Endothelial cell (in vitro differentiated cells): ENCODE data around the gene CD74. TPM values are rescaled to one million over a fixed set of nuclear protein-coding genes. Genes with fewer than 3 reads are reported as not detected.

Experiments
- DNase-seq: peaks from one replicate; pipeline ENCODE4 v3.0.0; 2021; ENCODE audit warnings: low spot score
- H3K27ac Mint-ChIP-seq: one replicate; pipeline ENCODE4 v1.8.0; 2021; ENCODE audit warnings: mixed read lengths, inconsistent platforms; ENCODE audit not compliant: unreplicated experiment
- H3K27me3 Mint-ChIP-seq: one replicate; pipeline ENCODE4 v1.8.0; 2021; ENCODE audit warnings: mild to moderate bottlenecking, moderate library complexity, mixed read lengths, inconsistent platforms; ENCODE audit not compliant: unreplicated experiment
- H3K36me3 Mint-ChIP-seq: one replicate; pipeline ENCODE4 v1.8.0; 2021; ENCODE audit warnings: mild to moderate bottlenecking, low read depth, mixed read lengths, inconsistent platforms; ENCODE audit not compliant: unreplicated experiment
- H3K4me1 Mint-ChIP-seq: one replicate; pipeline ENCODE4 v1.8.0; 2021; ENCODE audit warnings: mild to moderate bottlenecking, mixed read lengths, inconsistent platforms; ENCODE audit not compliant: unreplicated experiment
- H3K4me3 Mint-ChIP-seq: one replicate; pipeline ENCODE4 v1.8.0; 2021; ENCODE audit warnings: mild to moderate bottlenecking, mixed read lengths, inconsistent platforms; ENCODE audit not compliant: unreplicated experiment
- H3K9me3 Mint-ChIP-seq: one replicate; pipeline ENCODE4 v1.8.0; 2021; ENCODE audit warnings: mixed read lengths, inconsistent platforms; ENCODE audit not compliant: unreplicated experiment
- CTCF ChIP-seq: fragments of 200-600 bp; sonication (generic); IDR thresholded peaks from one replicate; pipeline ENCODE4 v1.5.0; 2021; ENCODE audit warnings: antibody characterized with exemption; ENCODE audit not compliant: unreplicated experiment
- long read RNA-seq: library from polyadenylated mRNA; unstranded; transcript quantifications from one replicate; pipeline ENCODE4 v2.0.0, GENCODE V29; 2020; ENCODE audit not compliant: unreplicated experiment
- total RNA-seq: library from RNA; stranded (reverse); fragmentation: NEBNext Ultra II Directional; extraction: Animal tissue kit (Norgen Biotek cat#: 25700); gene quantifications from one replicate; pipeline ENCODE4 v1.2.1, GENCODE V29; 2021; ENCODE audit not compliant: unreplicated experiment

The CD74 gene
- 170 TPM for total RNA-seq
- long read RNA-seq, transcript CD74-201 (9 exons, 981 nt): minor isoform, 9 of 116 reads
- long read RNA-seq, transcript CD74-202 (8 exons, 1,449 nt): major isoform, 103 of 116 reads
- long read RNA-seq, partial matches to known transcripts: 1 of 116 reads
- long read RNA-seq, other reads (novel, unspliced or antisense): 3 of 116 reads

DNA sequence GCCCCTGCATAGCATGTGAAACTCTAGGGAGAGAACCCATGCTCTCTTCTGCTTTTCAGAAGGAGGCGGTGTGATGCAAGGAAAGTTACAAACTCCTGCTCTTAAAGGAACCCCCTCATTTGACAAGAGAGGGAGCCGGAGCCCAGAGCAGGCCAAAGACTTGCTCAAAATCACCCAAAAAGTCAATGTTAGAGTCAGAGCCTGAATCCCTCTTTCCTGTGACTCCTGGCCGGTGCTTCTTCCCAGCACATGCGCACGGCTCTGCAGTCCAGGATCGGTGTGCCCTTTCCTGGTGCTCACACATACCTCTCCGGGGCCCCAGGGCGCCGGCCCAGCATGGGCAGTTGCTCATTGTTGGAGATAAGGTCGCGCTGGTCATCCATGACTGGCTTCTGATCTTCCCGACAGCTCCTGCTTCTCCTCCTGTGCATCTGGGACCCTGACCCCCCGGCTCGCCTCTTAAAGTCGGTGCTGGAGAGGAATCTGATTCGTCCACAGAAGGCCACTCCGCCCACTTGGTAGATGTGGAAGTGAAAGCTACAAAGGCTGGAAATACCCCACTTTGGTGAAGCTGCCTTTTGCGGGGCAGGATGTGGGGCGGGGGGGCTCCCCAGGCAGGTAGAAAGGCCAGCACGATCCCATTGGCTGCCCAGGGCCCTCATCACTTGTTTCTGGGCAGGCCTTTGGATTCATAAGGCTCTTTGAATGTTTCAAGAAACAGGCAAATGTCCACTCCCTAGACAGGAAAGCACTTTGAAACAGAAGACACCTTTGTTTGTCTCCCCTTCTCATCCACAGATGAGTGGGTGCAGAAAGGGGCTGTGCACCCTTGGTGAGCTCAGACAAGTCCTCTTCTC, at the start of gene CD74:
TSS of gene CD74 (minus strand) at position 592 of the 857 bp plus-strand sequence. CDS start at position 431, 161 bp downstream.
- Mint-ChIP-seq H3K4me3 (peak within 1 kb of the TSS; percentile 84), H3K27ac (peak within 1 kb of the TSS; percentile 92), H3K27me3 (peaks cover 5% of the 10 kb centered on the region), H3K9me3 (no peaks in the 10 kb centered on the region), H3K4me1 (peaks cover 23% of the 10 kb centered on the region), H3K36me3 (no peaks in the 10 kb centered on the region)
- no peak for TF ChIP-seq CTCF
- peak; percentile 65 for DNase-seq

- Mint-ChIP-seq H3K4me3 (no peak overlapping the region), H3K9me3 (no peaks in the 10 kb centered on the region), H3K36me3 (no peaks in the 10 kb centered on the region), H3K27me3 (peaks cover 6% of the 10 kb centered on the region), H3K27ac (no peak overlapping the region), H3K4me1 (peaks cover 49% of the 10 kb centered on the region)
- DNase-seq: no peak
- no peak for TF ChIP-seq CTCF
Measured at GRCh38 chr5:150461231-150461630, 48.5 kb upstream of the CD74 start.

DNA sequence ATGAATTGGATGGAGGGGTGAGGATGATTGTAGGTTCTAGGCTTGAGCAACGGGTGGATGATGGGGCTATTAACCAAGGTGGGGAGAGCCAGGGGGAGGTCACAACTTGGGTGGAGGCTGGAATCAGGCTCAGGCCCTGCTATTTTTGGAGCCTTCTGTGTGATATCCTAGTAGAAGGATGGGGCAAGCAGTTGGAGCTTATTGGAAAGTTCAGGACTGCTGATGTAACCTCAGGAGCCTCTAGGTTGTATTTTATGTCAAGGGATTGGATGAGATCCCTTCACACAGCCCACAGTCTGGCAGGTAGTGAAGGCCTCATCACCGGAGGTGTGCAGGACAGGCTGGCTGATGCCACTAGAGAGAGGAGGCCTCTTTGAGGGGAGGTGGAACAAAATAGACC, 48.1 kb upstream of the CD74 start:
- no peak overlapping the region for H3K4me3 Mint-ChIP-seq
- peaks cover 6% of the 10 kb centered on the region for H3K27me3 Mint-ChIP-seq
- H3K27ac Mint-ChIP-seq: no peak overlapping the region
- peaks cover 45% of the 10 kb centered on the region for H3K4me1 Mint-ChIP-seq
- no peaks in the 10 kb centered on the region for H3K9me3 Mint-ChIP-seq
- no peak for DNase-seq
- no peak for TF ChIP-seq CTCF
- H3K36me3 Mint-ChIP-seq: no peaks in the 10 kb centered on the region

DNA sequence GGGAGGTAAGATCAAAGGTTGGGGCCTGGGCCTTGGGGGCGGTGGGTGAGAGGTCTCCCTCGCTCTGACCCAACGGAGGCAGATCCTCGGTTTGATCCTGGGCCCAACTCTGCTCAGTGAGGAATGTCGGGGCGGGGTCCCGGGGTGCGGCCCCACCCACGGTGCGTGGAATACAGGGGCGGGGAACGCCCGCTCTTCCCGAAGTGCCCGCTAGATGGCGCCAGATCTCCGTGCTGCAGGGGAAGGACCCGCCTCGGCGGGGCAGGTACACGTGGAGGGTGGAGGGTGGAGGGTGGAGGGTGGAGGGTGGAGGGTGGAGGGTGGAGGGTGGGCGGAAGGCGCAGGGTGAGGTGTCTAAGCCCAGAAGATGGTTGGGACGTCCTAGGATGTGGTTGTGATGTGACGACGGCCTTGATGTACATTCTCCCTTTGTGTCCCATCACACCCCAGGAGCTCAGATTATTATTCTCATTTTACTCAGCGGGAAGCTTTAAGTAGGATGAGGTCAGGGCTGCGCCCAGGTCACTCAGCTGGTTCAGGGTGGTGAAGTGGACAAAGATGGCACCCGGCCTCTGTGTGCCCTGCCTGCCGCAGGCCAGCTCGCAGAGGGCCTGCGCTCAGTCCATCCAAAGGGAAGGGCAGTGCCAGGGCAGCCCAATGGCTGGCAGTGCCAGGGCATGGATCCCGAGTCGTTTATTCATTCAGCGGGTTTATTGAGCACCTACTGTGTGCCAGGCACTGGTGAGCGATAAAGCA, 46.3 kb upstream of the CD74 start:
- H3K9me3 Mint-ChIP-seq: no peaks in the 10 kb centered on the region
- no peaks in the 10 kb centered on the region for H3K36me3 Mint-ChIP-seq
- H3K4me1 Mint-ChIP-seq: peaks cover 34% of the 10 kb centered on the region
- H3K27me3 Mint-ChIP-seq: peaks cover 6% of the 10 kb centered on the region
- peak; percentile 80 for DNase-seq
- TF ChIP-seq CTCF: peak; percentile 81
- no peak overlapping the region for H3K4me3 Mint-ChIP-seq
- H3K27ac Mint-ChIP-seq: no peak overlapping the region
